ENCODE results near the gene LTBP1.

GRCh38 chr2:33437815-33438214 lies 491.1 kb downstream of the LTBP1 start:
- TF ChIP-seq NFIC (IDR thresholded peaks at IDR 0.05; ENCODE audit: low read depth, low read length) (no peak), SIN3A (IDR thresholded peaks at IDR 0.05; ENCODE audit: low read depth, low read length) (no peak), RAD21 (IDR thresholded peaks at IDR 0.05; ENCODE audit: insufficient read depth, low read depth, low read length) (no peak), JUND (IDR thresholded peaks at IDR 0.05; ENCODE audit: low read depth, low read length) (no peak), ATF3 (IDR thresholded peaks at IDR 0.05; ENCODE audit: borderline replicate concordance, extremely low read depth, low read depth, low read length) (no peak), NKRF (conservative IDR thresholded peaks at IDR 0.05) (no peak), NFYB (IDR thresholded peaks at IDR 0.05; ENCODE audit: insufficient read depth, low read depth, low read length) (no peak), ZNF384 (IDR thresholded peaks at IDR 0.05; ENCODE audit: borderline replicate concordance, low read depth, low read length) (no peak), POLR2AphosphoS2 (IDR thresholded peaks at IDR 0.05; ENCODE audit: low read depth, low read length) (no peak), POLR2A (IDR thresholded peaks at IDR 0.05; ENCODE audit: low read depth, low read length) (no peak)

Measured in GM12878 (cell line).